SK-N-SH treated with all-trans-retinoic acid at 6 μM for 48 hours (cell line): ENCODE measurements around the gene MAP1A.

ENCODE experiments used
- OSR1 ChIP-seq: fragments of 250-450 bp; sonication (Bioruptor Pico); IDR thresholded peaks from 2 replicates; pipeline ENCODE4 v1.8.0; 2022; ENCODE audit warnings: moderate library complexity, mild to moderate bottlenecking, inconsistent platforms
- ZFP3 ChIP-seq: fragments of 250-450 bp; sonication (Bioruptor Pico); IDR thresholded peaks from 2 replicates; pipeline ENCODE4 v1.5.0; 2020; ENCODE audit warnings: mild to moderate bottlenecking, moderate library complexity
- ZNF565 ChIP-seq: fragments of 450-650 bp; formaldehyde crosslinking; conservative IDR thresholded peaks from 2 replicates; pipeline ENCODE4 v1.5.0; 2020; ENCODE audit warnings: low read depth, mild to moderate bottlenecking, moderate library complexity

GRCh38 chr15:43545426-43545825, 28.0 kb downstream of the MAP1A start:
- TF ChIP-seq OSR1 (CRISPR knock-in tag) (no peak), ZFP3 (CRISPR knock-in tag) (no peak), ZNF565 (CRISPR knock-in tag) (no peak)
